GM23338 (cell line): ENCODE data around the gene FAM83B. TPM values are rescaled to one million over a fixed set of nuclear protein-coding genes. Genes with fewer than 3 reads are reported as not detected.

Source experiments
- ATAC-seq: fragments of 200-7000 bp; cut with Tn5 transposase; 3 replicates; pipeline ENCODE4 v1.9.1; 2020
- DNase-seq: peaks from one replicate; pipeline ENCODE4 v3.0.0-alpha.2; 2015; ENCODE audit warnings: low spot score
- H2AFZ ChIP-seq: fragments of 200-600 bp; sonication (generic); 2 replicates; pipeline ENCODE4 v1.8.0; 2016; ENCODE audit warnings: antibody characterized with exemption, mild to moderate bottlenecking, moderate library complexity
- H3F3A ChIP-seq: fragments of 200-600 bp; sonication (generic); replicated peaks from 2 replicates; pipeline ENCODE4 v1.8.0; 2017; ENCODE audit warnings: antibody characterized with exemption, mixed run types, low read depth
- H3K27ac ChIP-seq: fragments of 200-600 bp; sonication (generic); 2 replicates; pipeline ENCODE4 v1.6.1; 2016; ENCODE audit warnings: low read depth
- H3K27me3 ChIP-seq: fragments of 200-600 bp; sonication (generic); 2 replicates; pipeline ENCODE4 v1.8.0; 2016; ENCODE audit warnings: mild to moderate bottlenecking, mixed run types, moderate library complexity; ENCODE audit not compliant: insufficient read depth
- H3K36me3 ChIP-seq: fragments of 200-600 bp; sonication (generic); 2 replicates; pipeline ENCODE4 v1.8.0; 2016; ENCODE audit warnings: mild to moderate bottlenecking; ENCODE audit not compliant: insufficient read depth
- H3K4me1 ChIP-seq: fragments of 200-600 bp; sonication (generic); 2 replicates; pipeline ENCODE4 v1.8.0; 2016; ENCODE audit warnings: mild to moderate bottlenecking, moderate library complexity; ENCODE audit not compliant: insufficient read depth
- H3K4me2 ChIP-seq: fragments of 200-600 bp; sonication (generic); 2 replicates; pipeline ENCODE4 v1.7.1; 2017; ENCODE audit warnings: mixed run types
- H3K4me3 ChIP-seq: fragments of 200-600 bp; sonication (generic); 2 replicates; pipeline ENCODE4 v1.6.1; 2016; ENCODE audit warnings: mixed run types
- H3K79me2 ChIP-seq: fragments of 200-600 bp; sonication (generic); replicated peaks from 2 replicates; pipeline ENCODE4 v1.8.0; 2017; ENCODE audit warnings: mild to moderate bottlenecking; ENCODE audit not compliant: insufficient read depth
- H3K9me2 ChIP-seq: fragments of 200-600 bp; sonication (generic); 2 replicates; pipeline ENCODE4 v1.8.0; 2017; ENCODE audit not compliant: insufficient read depth
- H4K20me1 ChIP-seq: fragments of 200-600 bp; sonication (generic); replicated peaks from 2 replicates; pipeline ENCODE4 v1.8.0; 2017; ENCODE audit warnings: mild to moderate bottlenecking; ENCODE audit not compliant: insufficient read depth
- H3K27ac Mint-ChIP-seq: 2 replicates; pipeline ENCODE4 v1.8.0; 2020; ENCODE audit warnings: inconsistent platforms, mild to moderate bottlenecking, moderate library complexity, mixed read lengths
- H3K27me3 Mint-ChIP-seq: 3 replicates; pipeline ENCODE4 v1.8.0; 2022; ENCODE audit warnings: low read depth, mild to moderate bottlenecking, moderate library complexity, mixed read lengths, inconsistent platforms; ENCODE audit not compliant: insufficient read depth, poor library complexity
- H3K36me3 Mint-ChIP-seq: 3 replicates; pipeline ENCODE4 v1.8.0; 2021; ENCODE audit warnings: low read depth, mild to moderate bottlenecking, inconsistent platforms, moderate library complexity, mixed read lengths
- H3K4me1 Mint-ChIP-seq: 3 replicates; pipeline ENCODE4 v1.8.0; 2020; ENCODE audit warnings: mild to moderate bottlenecking, inconsistent platforms, mixed read lengths
- H3K4me3 Mint-ChIP-seq: 3 replicates; pipeline ENCODE4 v1.8.0; 2021; ENCODE audit warnings: moderate library complexity, mild to moderate bottlenecking, inconsistent platforms, mixed read lengths
- H3K9me3 Mint-ChIP-seq: 3 replicates; pipeline ENCODE4 v1.8.0; 2020; ENCODE audit warnings: moderate library complexity, mild to moderate bottlenecking, inconsistent platforms, mixed read lengths
- CREB1 ChIP-seq: fragments of 250-450 bp; sonication (Bioruptor Pico); IDR thresholded peaks from 2 replicates; pipeline ENCODE4 v1.5.0; 2020; ENCODE audit warnings: low read depth, mild to moderate bottlenecking, moderate library complexity
- CTCF ChIP-seq, 2 experiments: fragments of 200-600 bp in 1 of 2; sonication (generic) in 1 of 2; conservative IDR thresholded peaks; 2 replicates each; pipeline versions ENCODE4 v1.5.1 to v1.6.1; 2016 to 2017; ENCODE audit warnings: antibody characterized with exemption in 2 of 2, low read depth in 2 of 2, mild to moderate bottlenecking in 2 of 2, moderate library complexity in 1 of 2
- EZH2 ChIP-seq: fragments of 200-600 bp; sonication (generic); IDR thresholded peaks from one replicate; pipeline ENCODE4 v1.8.0; 2017; ENCODE audit warnings: antibody characterized with exemption, mild to moderate bottlenecking, low read depth; ENCODE audit not compliant: unreplicated experiment
- EZH2phosphoT487 ChIP-seq: fragments of 200-600 bp; sonication (generic); IDR thresholded peaks from one replicate; pipeline ENCODE4 v1.8.1; 2018; ENCODE audit warnings: antibody characterized with exemption; ENCODE audit not compliant: unreplicated experiment
- NANOG ChIP-seq: IDR thresholded peaks from 2 replicates; pipeline ENCODE4 v1.6.1; 2016; ENCODE audit warnings: antibody characterized with exemption, borderline replicate concordance
- STAT1 ChIP-seq: IDR thresholded peaks from one replicate; pipeline ENCODE4 v1.6.1; 2016; ENCODE audit warnings: antibody characterized with exemption; ENCODE audit not compliant: unreplicated experiment
- ZNF114 ChIP-seq: fragments of 250-450 bp; sonication (Bioruptor Pico); IDR thresholded peaks from 2 replicates; pipeline ENCODE4 v1.5.0; 2020; ENCODE audit warnings: mild to moderate bottlenecking, moderate library complexity
- ZNF331 ChIP-seq: fragments of 250-450 bp; sonication (Bioruptor Pico); IDR thresholded peaks from 2 replicates; pipeline ENCODE4 v1.5.0; 2020; ENCODE audit warnings: low read depth, mild to moderate bottlenecking, moderate library complexity
- ZNF462 ChIP-seq: fragments of 250-450 bp; sonication (Bioruptor Pico); IDR thresholded peaks from 2 replicates; pipeline ENCODE4 v1.5.0; 2020; ENCODE audit warnings: mild to moderate bottlenecking, moderate library complexity
- polyA plus RNA-seq: library from polyadenylated mRNA; unstranded; fragments of >200 nt; fragmentation: Nextera tagmentation; extraction: Ambion mirVana; gene quantifications from 2 replicates; pipeline ENCODE4 v1.2.1, GENCODE V29; 2016
- total RNA-seq: library from RNA; depleted of rRNA; stranded (reverse); fragments of >200 nt; shearing (Covaris generic); gene quantifications from 2 replicates; pipeline ENCODE4 v1.2.3, GENCODE V29; 2014

The FAM83B gene
- total and polyA plus RNA-seq, 2 experiments from 2014 or later = 1.4 to 7.7 TPM

DNA sequence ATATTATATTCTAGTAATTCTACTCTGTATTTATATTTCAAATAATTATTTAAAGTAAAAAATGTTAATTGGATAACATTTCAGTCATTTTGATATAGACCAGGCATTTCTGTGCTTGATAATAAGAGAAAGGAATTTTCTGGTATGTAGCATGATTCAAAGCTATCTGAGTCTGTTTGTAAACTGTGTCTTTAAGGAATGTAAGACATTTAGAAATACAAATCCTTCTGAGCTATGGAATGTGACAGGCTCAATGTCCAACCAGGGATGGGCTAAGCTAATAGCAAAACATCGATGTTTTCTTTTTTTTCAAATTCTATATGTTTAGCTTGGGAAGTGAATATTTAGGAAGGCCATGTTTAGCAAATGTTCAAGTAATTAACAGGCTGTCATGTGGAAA, 41.5 kb upstream of the FAM83B start:
- Histone ChIP-seq H3K36me3 (no peaks in the 10 kb centered on the region), H2AFZ (no peak overlapping the region), H3K9me2 (no peaks in the 10 kb centered on the region), H3K4me3 (no peak overlapping the region), H3K4me1 (peaks cover 6% of the 10 kb centered on the region), H3K27me3 (no peaks in the 10 kb centered on the region), H4K20me1 (no peaks in the 10 kb centered on the region), H3F3A (no peaks in the 10 kb centered on the region), H3K4me2 (no peak overlapping the region), H3K27ac (no peak overlapping the region), H3K79me2 (no peaks in the 10 kb centered on the region)
- no peaks in the 10 kb centered on the region for H3K36me3 Mint-ChIP-seq
- TF ChIP-seq ZNF331 (CRISPR knock-in tag) (no peak), ZNF114 (CRISPR knock-in tag) (no peak), CTCF (conservative IDR thresholded peaks at IDR 0.05; ENCODE audit: low read depth in 2 of 2) (no peak), NANOG (no peak), EZH2phosphoT487 (no peak), CREB1 (CRISPR knock-in tag) (no peak), STAT1 (no peak), ZNF462 (no peak), EZH2 (no peak)
- no peak overlapping the region for H3K4me3 Mint-ChIP-seq
- no peaks in the 10 kb centered on the region for H3K27me3 Mint-ChIP-seq
- H3K4me1 Mint-ChIP-seq = peaks cover 14% of the 10 kb centered on the region
- no peak for ATAC-seq
- H3K27ac Mint-ChIP-seq = no peak overlapping the region
- DNase-seq = peak; percentile 7
- H3K9me3 Mint-ChIP-seq = no peaks in the 10 kb centered on the region
